Panc1 (cell line): ENCODE data around the gene UGGT1.

Experiments used
- CTCF ChIP-seq: fragments of 450-650 bp; IDR thresholded peaks from 2 replicates; pipeline ENCODE4 v1.5.1; 2017; ENCODE audit warnings: mild to moderate bottlenecking
- REST ChIP-seq, 2 experiments: IDR thresholded peaks; 2 replicates each; pipeline ENCODE4 v1.6.1; 2011 to 2012; ENCODE audit warnings: low read depth in 2 of 2, control low read depth in 1 of 2, low read length in 1 of 2, mild to moderate bottlenecking in 1 of 2, moderate library complexity in 1 of 2; ENCODE audit not compliant: insufficient read depth in 1 of 2

GRCh38 chr2:128217671-128218070 lies 126.7 kb downstream of the UGGT1 start:
- TF ChIP-seq REST (IDR thresholded peaks at IDR 0.05; ENCODE audit: insufficient read depth in 1 of 2, low read depth in 2 of 2, low read length in 1 of 2) (no peak), CTCF (no peak)
